T47D (cell line): Measurements from ENCODE around the gene FBXL13.
"Not testable (repeated sequence)": the region's sequence is repeated elsewhere in the genome, so short reads cannot be mapped to it uniquely, and the experiment has no call there.

Experiments used
- DNase-seq, 2 experiments: peaks; one replicate each; pipeline versions ENCODE4 v3.0.0 to v3.0.0-alpha.2; 2011 to 2012; ENCODE audit warnings: low read depth in 1 of 2, low spot score in 1 of 2
- JUND ChIP-seq: IDR thresholded peaks from 2 replicates; pipeline ENCODE4 v1.6.1; 2012; ENCODE audit warnings: low read depth
- in situ Hi-C: cut with HindIII; loops from 2 replicates; pipeline ENCODE4 v1.10.0; 2016; ENCODE audit warnings: low sequenced_read_pairs, low pct_unique_long_range_greater_than_20kb

FBXL13 gene

GRCh38 chr7:102810916-102811315 lies 263.7 kb downstream of the FBXL13 start:
- in situ Hi-C loops, result no loop called here
- no peak for TF ChIP-seq JUND
- no peak for DNase-seq

GRCh38 chr7:102806613-102807012 lies 268.0 kb downstream of the FBXL13 start:
- DNase-seq, result no peak
- in situ Hi-C loops, result no loop called here
- no peak for TF ChIP-seq JUND

DNA sequence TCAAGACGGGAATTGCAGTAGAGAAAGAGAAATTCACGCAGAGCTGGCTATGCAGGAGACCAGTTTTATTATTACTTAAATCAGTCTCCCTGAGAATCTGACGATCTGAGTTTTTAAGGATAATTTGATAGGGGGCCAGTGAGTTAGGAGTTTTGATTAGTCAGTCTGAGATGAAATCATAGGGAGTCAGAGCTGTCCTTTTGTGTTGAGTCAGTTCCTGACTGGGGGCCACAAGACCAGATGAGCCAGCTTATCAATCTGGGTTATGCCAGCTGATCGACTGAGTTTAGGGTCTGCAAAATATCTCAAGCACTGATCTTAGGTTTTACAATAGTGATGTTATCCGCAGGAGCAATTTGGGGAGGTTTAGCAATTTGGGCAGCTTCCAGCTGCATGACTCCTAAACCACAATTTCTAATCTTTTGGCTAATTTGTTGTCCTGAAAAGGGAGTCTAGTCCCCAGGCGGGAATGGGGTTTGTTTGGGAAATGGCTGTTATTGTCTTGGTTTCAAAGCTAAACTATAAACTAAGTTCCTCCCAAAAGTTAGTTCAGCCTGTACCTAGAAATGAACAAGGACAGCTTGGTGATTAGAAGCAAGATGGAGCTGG lies 278.5 kb downstream of the FBXL13 start:
- in situ Hi-C loops, DNase-seq: not testable (repeated sequence)

DNA sequence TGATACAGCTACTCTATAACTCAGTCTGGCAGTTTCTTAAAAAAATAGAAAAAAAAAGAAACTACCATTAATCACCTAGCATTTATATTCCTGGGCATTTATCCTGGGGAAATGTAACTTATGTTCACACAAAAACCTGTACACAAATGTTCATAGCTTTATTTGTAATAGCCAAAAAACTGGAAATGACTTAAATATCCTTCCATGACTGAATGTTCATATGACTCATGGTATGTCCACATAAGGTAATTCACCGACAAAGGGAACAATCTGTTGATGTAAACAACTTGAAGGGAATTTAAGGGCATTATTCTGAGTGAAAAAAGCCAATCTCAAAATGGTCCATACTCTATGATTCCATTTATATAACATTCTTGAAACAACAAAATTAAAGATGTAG lies 280.0 kb downstream of the FBXL13 start:
- in situ Hi-C loops, DNase-seq: not testable (repeated sequence)

- DNase-seq, in situ Hi-C loops: not testable (repeated sequence)
Observed at GRCh38 chr7:102791831-102792230, 282.8 kb downstream of the FBXL13 start.

DNA sequence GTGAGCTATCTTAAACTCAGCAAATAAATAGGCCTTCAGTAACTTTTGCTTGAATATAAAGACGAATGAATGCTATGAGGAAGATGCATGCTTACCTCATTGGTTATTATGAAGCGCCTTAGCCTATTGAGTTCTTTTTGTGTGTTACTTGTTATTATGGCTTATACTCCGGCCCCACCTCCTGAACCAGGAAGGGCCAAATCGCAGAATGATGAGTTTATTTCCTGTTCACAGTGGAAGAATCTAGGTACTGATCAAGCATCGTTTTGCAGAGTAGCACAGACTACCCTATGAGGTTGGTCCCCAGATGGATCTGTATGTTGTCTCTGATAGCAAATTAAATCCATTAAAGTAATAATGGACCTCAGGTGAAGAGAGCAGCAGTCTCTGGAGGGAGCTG lies 283.2 kb downstream of the FBXL13 start:
- DNase-seq, in situ Hi-C loops: not testable (repeated sequence)

GRCh38 chr7:102790364-102791100 lies 284.1 kb downstream of the FBXL13 start:
- DNase-seq, in situ Hi-C loops: not testable (repeated sequence)

- DNase-seq, in situ Hi-C loops: not testable (repeated sequence)
Observed at GRCh38 chr7:102788770-102789169, 285.8 kb downstream of the FBXL13 start.

- DNase-seq, in situ Hi-C loops: not testable (repeated sequence)
Observed at GRCh38 chr7:102780926-102781325, 293.7 kb downstream of the FBXL13 start.

- DNase-seq, in situ Hi-C loops: not testable (repeated sequence)
Observed at GRCh38 chr7:102778663-102779062, 295.9 kb downstream of the FBXL13 start.

DNA sequence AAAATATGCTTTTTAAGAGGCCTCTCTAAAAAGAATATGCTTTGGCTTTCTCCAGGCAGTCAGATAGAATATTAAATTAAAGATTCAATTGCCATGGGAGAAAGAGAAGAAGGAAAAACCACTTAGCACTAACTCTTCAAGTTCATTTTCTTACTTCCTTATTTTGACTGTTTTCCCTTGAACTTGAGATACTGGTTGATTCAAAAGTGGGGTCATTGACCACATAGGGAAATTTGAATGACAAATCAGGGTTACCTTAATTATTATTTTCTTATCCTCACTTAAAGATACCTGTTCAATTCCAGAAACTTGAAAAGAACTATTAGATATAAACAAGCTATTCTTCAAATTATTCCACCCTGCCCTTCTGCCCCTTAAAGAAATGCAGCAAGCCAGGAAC lies 298.4 kb downstream of the FBXL13 start:
- in situ Hi-C loops, DNase-seq: not testable (repeated sequence)

DNA sequence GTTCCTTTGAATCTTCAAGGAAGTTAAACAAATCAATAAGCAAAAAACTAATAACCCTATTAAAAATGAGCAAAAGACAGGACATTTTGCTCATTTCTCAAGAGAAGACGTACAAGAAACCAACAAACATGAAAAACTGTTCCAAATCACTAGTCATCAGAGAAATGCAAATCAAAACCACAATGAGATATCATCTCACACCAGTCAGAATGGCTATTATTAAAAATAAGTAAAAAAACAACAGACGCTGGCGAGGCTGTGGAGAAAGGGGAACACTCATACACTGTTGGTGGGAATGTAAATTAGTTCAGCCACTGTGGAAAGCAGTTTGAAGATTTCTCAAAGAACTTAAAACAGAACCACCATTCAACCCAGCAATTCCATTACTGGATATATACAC lies 304.1 kb downstream of the FBXL13 start:
- DNase-seq, in situ Hi-C loops: not testable (repeated sequence)

- DNase-seq, in situ Hi-C loops: not testable (repeated sequence)
Observed at GRCh38 chr7:102769657-102770192, 304.9 kb downstream of the FBXL13 start.

- in situ Hi-C loops, DNase-seq: not testable (repeated sequence)
Observed at GRCh38 chr7:102763295-102763905, 311.2 kb downstream of the FBXL13 start.
